LHCN-M2 (cell line): ENCODE results near the gene MUS81. TPM values are rescaled to one million over a fixed set of nuclear protein-coding genes. Genes with fewer than 3 reads are reported as not detected.

Experiments used
- DNase-seq: peaks from one replicate; pipeline ENCODE4 v3.0.0-alpha.2; 2012; ENCODE audit warnings: low read depth
- total RNA-seq: library from RNA; depleted of rRNA; stranded (reverse); fragments of >200 nt; gene quantifications from 2 replicates; pipeline ENCODE4 v1.2.3, GENCODE V29; 2014

The MUS81 gene
- total RNA-seq, 1 experiment from 2014 or later = 49.4 TPM

- DNase-seq = no peak
Measured at GRCh38 chr11:65872586-65873317, 12.5 kb downstream of the MUS81 start, which contains the start of gene EFEMP2. Gene EFEMP2, minus strand, starts transcription at chr11:65872800. Its CDS starts 446 bp downstream, at chr11:65872354.

- peak; percentile 88 for DNase-seq
Measured at GRCh38 chr11:65873318-65874156, 13.3 kb downstream of the MUS81 start.

GRCh38 chr11:65879617-65880016 is 19.4 kb downstream of the MUS81 start, which contains the start of gene CTSW:
Gene CTSW, plus strand, starts transcription at chr11:65879837. Its CDS starts 18 bp downstream, at chr11:65879855.
- no peak for DNase-seq

- no peak for DNase-seq
Measured at GRCh38 chr11:65880027-65880426, 19.8 kb downstream of the MUS81 start.

- DNase-seq = no peak
Measured at GRCh38 chr11:65880844-65881421, 20.7 kb downstream of the MUS81 start.

- DNase-seq = no peak
Measured at GRCh38 chr11:65882120-65883057, 22.2 kb downstream of the MUS81 start.

GRCh38 chr11:65883058-65883761 is 23.0 kb downstream of the MUS81 start:
- no peak for DNase-seq

GRCh38 chr11:65883786-65884715 is 23.8 kb downstream of the MUS81 start:
- no peak for DNase-seq

- peak; percentile 67 for DNase-seq
Measured at GRCh38 chr11:65884716-65885092, 24.5 kb downstream of the MUS81 start.

GRCh38 chr11:65885231-65885630 is 25.0 kb downstream of the MUS81 start:
- no peak for DNase-seq

- DNase-seq = no peak
Measured at GRCh38 chr11:65885808-65886536, 25.7 kb downstream of the MUS81 start.

- DNase-seq = no peak
Measured at GRCh38 chr11:65886826-65887722, 26.8 kb downstream of the MUS81 start.

- no peak for DNase-seq
Measured at GRCh38 chr11:65887723-65888162, 27.5 kb downstream of the MUS81 start.

- DNase-seq = peak; percentile 95
Measured at GRCh38 chr11:65888163-65888814, 28.1 kb downstream of the MUS81 start, which contains the start of gene FIBP. Gene FIBP, minus strand, starts transcription at chr11:65888471. Its CDS starts 53 bp downstream, at chr11:65888418.

- peak; percentile 95 for DNase-seq
Measured at GRCh38 chr11:65890324-65891218, 30.3 kb downstream of the MUS81 start, which contains the start of gene CCDC85B. Gene CCDC85B, plus strand, starts transcription at chr11:65890673. Its CDS starts 111 bp downstream, at chr11:65890784.
